ENCODE data around the gene HOXB7.
A peak's percentile ranks its signal among the peaks of the same experiment; 100 is the strongest.

Gene HOXB7

DNA sequence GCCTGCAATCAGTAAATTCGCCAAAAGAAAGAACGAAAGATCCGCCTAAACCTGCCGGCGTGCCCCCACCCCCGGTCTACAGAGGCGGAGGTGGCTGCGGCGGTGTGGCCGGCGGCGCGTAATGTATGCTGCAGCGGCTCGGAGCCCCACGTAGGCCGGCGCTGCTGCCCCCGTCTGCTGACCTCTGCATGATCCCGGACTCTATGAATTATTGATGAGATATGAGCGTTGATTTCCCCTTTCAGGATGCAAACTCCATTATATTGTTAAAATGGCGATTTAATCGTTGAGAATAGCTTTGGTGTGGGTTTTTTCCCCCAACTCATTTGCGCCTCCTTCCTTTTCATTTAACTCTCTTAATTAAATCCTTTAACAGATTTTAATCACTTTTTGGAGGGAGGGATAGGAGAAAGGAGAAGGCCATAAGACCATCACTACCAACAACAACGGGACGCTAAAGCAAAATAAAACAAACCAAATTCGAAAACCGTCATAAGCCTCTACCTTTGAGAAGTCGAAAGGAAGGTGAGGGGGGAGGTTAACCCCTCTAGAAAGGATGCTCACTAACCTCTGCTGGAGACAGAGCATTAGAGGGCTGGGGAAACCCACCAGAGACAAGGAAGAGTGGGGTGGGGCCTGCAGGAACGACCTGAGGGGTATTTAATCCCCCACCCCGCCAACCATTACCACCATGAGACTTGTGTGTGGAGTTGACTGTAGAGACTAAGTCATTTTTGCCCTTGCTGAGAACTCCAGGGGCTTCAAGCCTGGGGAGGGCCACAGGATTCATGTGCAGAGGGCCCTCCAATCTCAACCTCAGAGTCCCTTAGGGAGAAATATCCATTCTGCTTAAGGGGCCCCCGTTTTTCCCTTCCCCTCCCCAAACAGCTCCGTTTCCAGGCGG is 24.2 kb downstream of the HOXB7 start:
- no peak for DNase-seq (ENCODE audit: low read depth)
- TF ChIP-seq, protein P1, sequence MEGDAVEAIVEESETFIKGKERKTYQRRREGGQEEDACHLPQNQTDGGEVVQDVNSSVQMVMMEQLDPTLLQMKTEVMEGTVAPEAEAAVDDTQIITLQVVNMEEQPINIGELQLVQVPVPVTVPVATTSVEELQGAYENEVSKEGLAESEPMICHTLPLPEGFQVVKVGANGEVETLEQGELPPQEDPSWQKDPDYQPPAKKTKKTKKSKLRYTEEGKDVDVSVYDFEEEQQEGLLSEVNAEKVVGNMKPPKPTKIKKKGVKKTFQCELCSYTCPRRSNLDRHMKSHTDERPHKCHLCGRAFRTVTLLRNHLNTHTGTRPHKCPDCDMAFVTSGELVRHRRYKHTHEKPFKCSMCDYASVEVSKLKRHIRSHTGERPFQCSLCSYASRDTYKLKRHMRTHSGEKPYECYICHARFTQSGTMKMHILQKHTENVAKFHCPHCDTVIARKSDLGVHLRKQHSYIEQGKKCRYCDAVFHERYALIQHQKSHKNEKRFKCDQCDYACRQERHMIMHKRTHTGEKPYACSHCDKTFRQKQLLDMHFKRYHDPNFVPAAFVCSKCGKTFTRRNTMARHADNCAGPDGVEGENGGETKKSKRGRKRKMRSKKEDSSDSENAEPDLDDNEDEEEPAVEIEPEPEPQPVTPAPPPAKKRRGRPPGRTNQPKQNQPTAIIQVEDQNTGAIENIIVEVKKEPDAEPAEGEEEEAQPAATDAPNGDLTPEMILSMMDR (conservative IDR thresholded peaks at IDR 0.05; ENCODE audit: low read length) = no peak
- peak overlapping the region; percentile 82 for H3K4me3 ChIP-seq (ENCODE audit: low read length)

DNA sequence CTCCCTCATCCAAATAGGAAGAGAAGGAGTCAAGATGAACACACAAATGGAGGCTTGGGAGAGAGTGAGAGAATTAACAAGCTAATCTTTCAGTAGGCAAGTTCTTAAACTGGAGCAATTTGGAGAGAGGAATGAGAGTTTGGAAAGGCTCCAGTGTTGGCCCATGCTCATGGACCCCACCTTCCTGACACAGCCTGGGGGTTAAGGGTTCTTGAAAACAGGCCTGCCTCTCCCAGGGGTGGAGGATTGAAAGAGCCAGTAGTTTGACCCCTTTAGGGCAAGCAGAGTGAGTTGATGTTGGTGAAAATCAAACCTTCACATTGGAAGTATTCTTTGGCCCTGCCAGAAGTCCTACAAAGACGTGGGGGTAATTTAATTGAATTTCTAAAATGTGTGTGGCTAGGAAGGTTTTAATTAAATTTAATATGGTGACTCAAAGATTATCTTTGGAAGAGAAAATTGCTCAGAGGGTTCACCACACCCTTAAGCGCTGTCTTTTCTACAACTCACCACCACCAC is 26.5 kb downstream of the HOXB7 start:
- TF ChIP-seq, protein P1 (conservative IDR thresholded peaks at IDR 0.05; ENCODE audit: low read length) = no peak
- H3K4me3 ChIP-seq (ENCODE audit: low read length) = peak overlapping the region; percentile 82
- DNase-seq (ENCODE audit: low read depth) = peak; percentile 74

DNA sequence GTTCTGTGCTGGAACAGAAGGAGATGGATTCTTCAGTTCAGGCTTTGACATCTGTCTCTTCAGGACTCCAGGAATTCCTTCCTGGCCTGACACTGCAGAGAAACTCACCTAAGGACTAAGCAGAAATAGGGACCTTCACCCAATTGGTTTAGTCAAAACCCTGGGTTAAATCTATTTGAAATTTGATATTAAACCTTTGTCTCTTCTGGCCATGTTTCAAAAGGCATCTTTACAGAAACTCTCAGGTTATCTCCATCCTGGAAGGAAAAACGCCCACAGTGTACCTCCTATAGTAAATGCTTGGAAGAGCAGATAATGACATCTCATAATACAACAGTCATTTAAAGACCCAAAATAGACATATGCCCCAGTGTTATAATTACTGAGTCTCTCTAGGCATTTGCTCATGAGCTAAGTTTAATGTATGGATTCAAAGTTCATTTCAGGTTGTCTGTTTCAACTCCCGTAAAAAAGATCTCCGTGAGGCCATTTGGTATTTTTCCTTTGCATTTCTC is 27.1 kb downstream of the HOXB7 start:
- H3K4me3 ChIP-seq (ENCODE audit: low read length) = peak overlapping the region; percentile 82
- TF ChIP-seq, protein P1 (conservative IDR thresholded peaks at IDR 0.05; ENCODE audit: low read length) = no peak
- no peak for DNase-seq (ENCODE audit: low read depth)

DNA sequence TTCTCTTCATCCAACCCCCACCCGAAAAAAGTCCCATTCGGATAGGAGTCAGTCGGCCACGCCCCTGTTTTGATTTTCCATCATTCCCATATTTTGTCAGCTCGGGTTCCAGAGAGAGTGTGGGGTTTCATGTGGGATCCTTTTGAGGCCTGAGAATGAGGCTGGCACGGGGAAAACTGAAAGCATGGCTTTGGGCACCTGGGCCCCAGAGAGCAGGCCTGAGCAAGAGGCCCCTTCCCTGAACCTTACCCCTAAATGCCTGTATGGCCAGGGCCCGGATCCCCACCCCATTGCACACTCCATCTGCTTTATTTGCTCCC is 28.1 kb downstream of the HOXB7 start:
- peak overlapping the region; percentile 82 for H3K4me3 ChIP-seq (ENCODE audit: low read length)
- TF ChIP-seq, protein P1 (conservative IDR thresholded peaks at IDR 0.05; ENCODE audit: low read length) = no peak
- no peak for DNase-seq (ENCODE audit: low read depth)

DNA sequence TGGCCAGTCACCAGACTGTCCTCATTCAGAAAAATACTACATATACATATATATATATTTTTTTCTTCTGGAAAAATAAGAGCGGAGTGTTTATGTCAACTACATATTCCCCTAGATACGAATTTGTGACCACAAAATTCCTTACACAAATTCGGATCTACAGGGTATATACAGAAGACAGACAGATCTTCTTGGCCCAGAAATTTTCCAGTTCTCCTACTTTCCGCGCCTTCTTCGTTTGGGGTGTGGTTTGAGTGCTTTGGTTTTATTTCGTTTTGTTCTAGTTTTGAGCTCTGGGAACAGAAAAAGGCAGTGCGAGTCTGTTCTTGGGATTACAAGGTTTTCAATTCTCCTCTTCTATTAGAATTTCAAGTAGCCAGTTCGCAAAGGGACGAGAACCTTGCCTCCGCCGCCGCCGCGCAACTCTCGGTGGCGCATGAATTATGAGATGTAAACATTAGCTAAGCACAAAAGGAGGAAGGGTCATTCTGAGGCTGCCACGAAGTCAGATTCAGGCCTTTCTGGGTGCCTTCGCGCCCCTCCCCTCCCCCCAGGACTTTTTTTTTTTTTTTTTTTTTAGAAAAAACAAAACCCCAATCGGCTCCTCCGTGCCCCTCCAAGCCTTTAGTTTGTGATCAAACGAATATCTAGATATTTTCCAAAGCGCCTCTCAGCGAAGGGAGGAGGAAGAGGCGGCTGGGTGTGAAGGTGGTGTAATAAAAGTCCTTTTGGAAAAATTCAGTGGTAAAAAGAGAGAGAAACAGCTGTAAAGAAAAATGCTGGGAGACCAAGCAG is 30.9 kb downstream of the HOXB7 start:
- TF ChIP-seq, protein P1 (conservative IDR thresholded peaks at IDR 0.05; ENCODE audit: low read length) = no peak
- peak overlapping the region; percentile 82 for H3K4me3 ChIP-seq (ENCODE audit: low read length)
- DNase-seq (ENCODE audit: low read depth) = no peak

DNA sequence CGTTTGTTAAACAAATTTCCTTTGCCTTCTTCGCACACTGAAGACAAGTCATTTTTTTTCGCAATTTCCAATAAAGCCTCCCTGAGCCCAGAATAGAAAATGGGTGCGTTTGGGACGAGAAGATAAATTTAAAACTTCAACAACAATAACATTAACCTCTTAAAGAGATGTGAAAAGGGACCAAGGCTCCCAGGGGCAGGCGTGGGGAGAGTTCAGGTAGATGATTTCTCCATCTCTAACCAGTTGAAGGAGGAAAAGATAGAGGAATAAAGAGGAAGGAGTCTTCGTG is 31.4 kb downstream of the HOXB7 start:
- TF ChIP-seq, protein P1 (conservative IDR thresholded peaks at IDR 0.05; ENCODE audit: low read length) = no peak
- DNase-seq (ENCODE audit: low read depth) = no peak
- peak overlapping the region; percentile 82 for H3K4me3 ChIP-seq (ENCODE audit: low read length)

All from AG10803 (cell line).